Muscle of back (tissue), 11 donors: ENCODE data around the gene ELMO1. TPM values are rescaled to one million over a fixed set of nuclear protein-coding genes. Genes with fewer than 3 reads are reported as not detected.
A peak's percentile ranks its signal among the peaks of the same experiment; 100 is the strongest.

Source experiments
- DNase-seq, 3 donors: peaks; one replicate each; pipeline versions ENCODE4 v3.0.0 to v3.0.0-alpha.2; 2013
- polyA plus RNA-seq, 10 donors: library from polyadenylated mRNA; unstranded; fragments of 120-200 nt; gene quantifications; one replicate each; pipeline ENCODE4 v1.2.1, GENCODE V29; 2013; ENCODE audit not compliant: insufficient read length in 10 of 10

ELMO1 gene
- polyA plus RNA-seq, 10 donors: 21.2 to 37.4 (median 26.8) TPM

DNA sequence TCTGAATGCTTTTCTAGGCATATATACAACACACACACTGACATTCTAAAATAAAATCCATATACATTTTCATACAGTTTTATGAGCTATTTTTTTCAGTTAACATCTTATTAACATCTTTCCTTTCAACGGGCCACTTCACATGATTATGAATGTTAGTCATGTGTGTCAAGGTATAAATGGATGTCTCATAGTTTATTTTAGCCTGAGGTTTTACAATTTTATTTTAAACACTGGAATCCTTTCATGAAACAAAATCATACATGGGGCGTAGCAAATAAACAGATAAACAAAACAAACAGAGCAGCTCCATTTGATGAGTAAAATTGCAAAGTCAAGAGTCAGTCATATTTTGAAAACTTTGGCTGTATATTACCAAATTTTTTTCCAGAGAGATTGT, 604.3 kb downstream of the ELMO1 start:
- no peak for DNase-seq

- DNase-seq: no peak
Observed at GRCh38 chr7:36840904-36841303, 607.8 kb downstream of the ELMO1 start.

DNA sequence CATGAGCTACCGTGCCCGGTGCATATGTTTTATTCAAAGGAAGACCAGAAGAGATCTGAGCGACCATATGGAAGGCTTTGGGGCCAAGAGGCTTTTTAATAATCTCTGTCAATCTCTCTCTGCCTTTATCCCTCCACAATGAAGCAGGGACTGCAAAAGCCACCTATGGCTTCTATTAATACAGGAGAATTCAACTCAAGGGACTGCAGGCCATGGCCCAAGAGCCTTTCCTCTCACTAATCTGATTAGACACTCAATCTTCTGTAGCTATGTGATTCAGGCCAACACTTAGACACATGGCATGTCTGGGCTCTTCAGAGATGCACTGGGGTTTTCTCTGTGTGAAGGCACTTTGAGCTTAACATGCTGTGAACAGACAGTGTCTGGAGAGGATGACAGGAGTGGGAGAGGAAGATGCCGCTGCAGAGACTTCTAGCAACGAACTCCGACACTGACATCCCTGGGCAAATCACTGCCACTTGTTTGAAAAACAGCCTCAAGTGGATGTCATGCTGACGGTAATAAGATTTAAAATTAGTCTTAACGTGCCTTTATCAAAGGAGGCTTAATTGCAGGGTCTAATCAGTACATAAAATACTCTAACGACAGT, 609.9 kb downstream of the ELMO1 start:
- DNase-seq: no peak

- DNase-seq: no peak
Observed at GRCh38 chr7:36831049-36831448, 617.6 kb downstream of the ELMO1 start.

GRCh38 chr7:36827726-36828703, 620.6 kb downstream of the ELMO1 start:
- DNase-seq: peak in 1 of 3 donors; percentile 23

- DNase-seq: no peak
Observed at GRCh38 chr7:36825501-36825900, 623.2 kb downstream of the ELMO1 start.

- DNase-seq: no peak
Observed at GRCh38 chr7:36823353-36823752, 625.3 kb downstream of the ELMO1 start.

GRCh38 chr7:36821617-36822016, 627.0 kb downstream of the ELMO1 start:
- no peak for DNase-seq

GRCh38 chr7:36820527-36821170, 628.0 kb downstream of the ELMO1 start:
- no peak for DNase-seq

DNA sequence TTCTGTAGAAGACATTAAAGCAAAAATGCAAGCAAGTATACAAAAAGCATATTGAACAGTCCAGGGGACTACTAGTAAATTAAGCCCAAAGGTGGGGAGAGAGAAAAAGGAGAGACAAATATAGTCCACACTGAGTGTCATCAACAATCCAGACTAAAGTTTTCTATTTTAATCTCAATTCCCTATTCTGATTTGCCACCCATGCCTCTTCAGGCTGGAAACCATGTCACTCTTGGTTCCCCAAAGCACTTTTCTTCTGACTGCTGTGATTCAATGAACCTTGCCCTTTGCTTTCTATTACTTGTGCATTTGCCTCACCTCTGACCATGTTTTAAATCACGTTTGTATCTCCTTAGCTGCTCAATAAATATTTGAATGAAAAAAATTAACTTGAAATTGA, 629.0 kb downstream of the ELMO1 start:
- no peak for DNase-seq

GRCh38 chr7:36814311-36814710, 634.4 kb downstream of the ELMO1 start:
- DNase-seq: no peak

DNA sequence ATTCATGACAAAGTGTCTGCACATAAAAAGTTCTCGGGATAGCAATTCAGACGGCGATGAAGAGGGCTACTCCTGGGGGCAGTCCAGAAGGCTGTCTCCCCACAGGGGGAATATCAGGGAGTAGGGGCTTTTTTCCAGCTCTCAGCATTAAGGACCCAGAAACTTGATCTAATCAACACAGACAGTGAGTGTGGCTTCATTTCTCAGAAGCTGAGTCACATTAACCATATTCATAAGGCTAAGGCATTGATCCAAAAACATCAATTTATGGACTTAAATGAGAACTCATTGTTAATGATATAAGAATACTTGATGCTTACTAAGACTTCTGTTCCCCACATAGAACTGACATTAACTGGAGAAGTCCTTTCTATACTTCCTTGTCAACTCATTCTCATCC, 636.9 kb downstream of the ELMO1 start:
- DNase-seq: no peak

GRCh38 chr7:36810489-36810888, 638.2 kb downstream of the ELMO1 start:
- no peak for DNase-seq

GRCh38 chr7:36810032-36810431, 638.6 kb downstream of the ELMO1 start:
- DNase-seq: no peak

- no peak for DNase-seq
Observed at GRCh38 chr7:36809510-36809909, 639.2 kb downstream of the ELMO1 start.

DNA sequence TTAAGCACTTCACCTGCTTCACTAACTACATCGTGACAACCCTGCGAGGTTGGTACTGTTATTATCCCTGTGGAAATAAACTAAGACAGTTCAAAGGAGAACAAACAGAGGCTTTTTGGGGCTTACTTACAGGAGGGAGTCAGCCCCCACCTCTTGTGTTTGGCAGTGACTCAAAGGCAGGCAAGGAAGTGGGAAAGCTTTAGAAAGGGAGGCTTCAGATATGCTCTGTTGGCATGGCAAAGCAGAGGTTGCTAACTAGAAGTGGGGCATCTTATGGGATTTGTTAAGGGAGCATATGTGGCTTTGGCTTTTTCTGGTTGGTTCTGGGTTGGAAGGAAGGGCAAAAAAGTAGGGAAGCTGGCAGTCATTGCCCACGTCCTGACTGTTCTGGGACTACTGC, 639.6 kb downstream of the ELMO1 start:
- DNase-seq: no peak

DNA sequence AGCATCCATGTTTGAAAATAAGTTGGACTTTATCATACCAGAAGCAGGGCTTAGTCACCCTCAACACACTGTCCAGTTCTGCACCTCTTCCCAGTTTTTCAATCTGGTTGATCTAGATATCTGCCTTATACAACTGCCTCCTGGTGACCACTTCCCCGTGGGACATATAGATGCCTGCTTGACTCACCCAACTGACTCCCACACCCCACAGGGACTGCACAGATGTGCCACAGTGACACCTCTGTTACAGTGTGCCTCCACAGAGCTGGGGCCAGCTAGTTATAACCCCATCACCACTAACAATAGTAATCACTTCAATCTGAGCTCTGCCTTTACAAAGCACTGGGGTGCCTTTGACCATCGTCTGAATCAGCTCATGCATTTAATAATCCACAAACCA, 641.8 kb downstream of the ELMO1 start:
- DNase-seq: no peak

Other genes with a start within 250 kb of the ELMO1 start
- 1 to 10 TPM in 1 of 10 donors, under 1 TPM in 6, not detected in 3; 0.14 to 1.4 (median 0.54) TPM for gene GPR141, start 234.9 kb upstream of the ELMO1 start, polyA plus RNA-seq